Coronary artery (tissue), 2 donors: ENCODE data around the gene C22orf23.

ENCODE experiments used
- DNase-seq: peaks from one replicate; pipeline ENCODE4 v3.0.0-alpha.2; 2017; ENCODE audit warnings: low spot score
- H3K27ac ChIP-seq, 2 donors: fragments of 200-600 bp; sonication (generic); one replicate each; pipeline ENCODE4 v1.5.1; 2016 to 2019
- H3K4me3 ChIP-seq: fragments of 200-600 bp; sonication (generic); 2 replicates; pipeline ENCODE4 v1.5.1; 2016; ENCODE audit warnings: mild to moderate bottlenecking, moderate library complexity
- CTCF ChIP-seq: fragments of 200-600 bp; sonication (generic); IDR thresholded peaks from one replicate; pipeline ENCODE4 v1.5.1; 2019; ENCODE audit warnings: antibody characterized with exemption

C22orf23 gene

DNA sequence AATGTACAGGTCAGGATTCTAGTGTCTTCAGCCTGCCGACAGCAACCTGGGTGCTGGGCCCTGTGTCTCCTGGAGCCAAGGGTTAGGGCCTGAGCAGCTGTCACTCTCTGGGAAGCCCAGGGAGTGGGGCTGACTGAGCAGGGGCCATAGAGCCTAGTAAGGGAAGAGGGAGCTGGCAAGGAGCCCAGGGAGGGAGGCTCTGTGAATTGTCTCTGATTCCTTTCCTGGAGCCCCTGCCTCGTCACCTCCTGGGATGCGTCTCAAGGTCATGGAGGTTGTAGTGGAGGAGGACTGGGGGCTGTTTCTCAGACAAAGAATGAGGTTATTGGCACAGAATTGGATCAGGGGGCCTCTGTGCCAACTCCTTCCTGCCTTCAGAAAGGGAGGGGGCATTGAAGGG is 19.1 kb upstream of the C22orf23 start:
- DNase-seq: no peak
- no peak for TF ChIP-seq CTCF
- H3K27ac ChIP-seq: no peak overlapping the region
- H3K4me3 ChIP-seq: no peak overlapping the region

- no peak for TF ChIP-seq CTCF
- Histone ChIP-seq H3K4me3 (no peak overlapping the region), H3K27ac (no peak overlapping the region)
- no peak for DNase-seq
Measured at GRCh38 chr22:37971475-37972434, 18.4 kb upstream of the C22orf23 start.

DNA sequence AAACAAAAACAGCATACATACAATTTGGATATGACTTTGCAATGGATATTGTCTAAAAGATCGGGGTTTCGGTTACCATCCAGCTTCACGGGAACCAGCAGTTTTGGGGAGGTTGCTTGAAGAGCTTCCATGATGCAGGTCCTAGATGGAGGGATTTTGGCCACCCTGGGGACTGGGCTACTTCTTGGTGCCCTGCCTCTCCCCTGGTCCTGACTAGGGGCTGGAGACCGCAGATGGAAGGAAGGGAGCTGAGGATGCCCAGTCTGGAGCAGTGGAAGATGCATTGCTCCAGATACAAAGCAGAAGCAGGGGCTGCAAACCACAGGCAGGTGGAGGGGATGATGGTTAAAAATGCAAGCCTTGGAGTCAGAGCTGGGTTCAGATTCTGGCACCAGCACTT is 17.5 kb upstream of the C22orf23 start:
- no peak overlapping the region for H3K4me3 ChIP-seq
- no peak for TF ChIP-seq CTCF
- no peak for DNase-seq
- H3K27ac ChIP-seq: no peak overlapping the region

- no peak overlapping the region for H3K4me3 ChIP-seq
- TF ChIP-seq CTCF: no peak
- no peak for DNase-seq
- H3K27ac ChIP-seq: no peak overlapping the region
Measured at GRCh38 chr22:37968452-37969251, 15.3 kb upstream of the C22orf23 start.

GRCh38 chr22:37967637-37968451 is 14.4 kb upstream of the C22orf23 start:
- Histone ChIP-seq H3K4me3 (no peak overlapping the region), H3K27ac (no peak overlapping the region)
- TF ChIP-seq CTCF: no peak
- no peak for DNase-seq

DNA sequence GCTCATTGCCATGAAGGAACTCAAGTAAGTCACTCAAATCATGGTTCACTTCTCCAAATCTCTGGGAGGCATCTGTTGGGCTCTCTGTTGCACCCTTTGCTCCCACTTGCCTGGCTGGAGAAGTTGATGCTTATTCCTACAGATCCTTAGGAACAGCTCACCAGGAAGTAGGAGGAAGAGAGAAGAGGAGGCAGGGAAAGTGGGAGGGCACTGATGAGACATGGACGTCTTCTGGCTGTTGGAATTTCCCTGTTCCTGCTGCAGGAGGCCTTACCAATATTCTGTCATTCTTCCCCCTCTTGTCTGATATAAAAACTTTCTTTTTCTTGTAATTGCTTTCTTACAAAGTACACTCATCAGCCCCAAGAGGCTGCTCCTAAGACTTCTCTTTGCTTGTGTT is 13.7 kb upstream of the C22orf23 start:
- TF ChIP-seq CTCF: no peak

More for the DNA sequence above, 13.7 kb upstream of the C22orf23 start:
- DNase-seq: no peak
- H3K4me3 ChIP-seq: no peak overlapping the region
- no peak overlapping the region for H3K27ac ChIP-seq
